ENCODE results near the gene MSX1.

- no peak for TF ChIP-seq SMC3 (conservative IDR thresholded peaks at IDR 0.05; ENCODE audit: poor library complexity)
- no peak for TF ChIP-seq CTCF (IDR thresholded peaks at IDR 0.05; ENCODE audit: poor library complexity, severe bottlenecking)
- TF ChIP-seq EZH2 (IDR thresholded peaks at IDR 0.05; ENCODE audit: borderline replicate concordance, insufficient read depth, low read length, poor library complexity, severe bottlenecking), result no peak
- no peak for TF ChIP-seq TAF1 (IDR thresholded peaks at IDR 0.05; ENCODE audit: low read depth)
- TF ChIP-seq MXI1 (conservative IDR thresholded peaks at IDR 0.05; ENCODE audit: poor library complexity, severe bottlenecking), result no peak
- no peak for TF ChIP-seq EP300 (conservative IDR thresholded peaks at IDR 0.05; ENCODE audit: poor library complexity, severe bottlenecking)
- no peak for TF ChIP-seq POLR2AphosphoS5 (IDR thresholded peaks at IDR 0.05)
- TF ChIP-seq RAD21 (conservative IDR thresholded peaks at IDR 0.05), result no peak
- no peak for TF ChIP-seq REST (IDR thresholded peaks at IDR 0.05; ENCODE audit: borderline replicate concordance)
Measured at GRCh38 chr4:4862665-4863482, 3.4 kb downstream of the MSX1 start.
